HCT116 (cell line): ENCODE measurements around the gene LSM14A. TPM values are rescaled to one million over a fixed set of nuclear protein-coding genes. Genes with fewer than 3 reads are reported as not detected.

Experiments
- ATAC-seq: fragments of 200-7000 bp; cut with Tn5 transposase; 2 replicates; pipeline ENCODE4 v1.9.1; 2020; ENCODE audit warnings: mild to moderate bottlenecking, moderate library complexity
- BruUV-seq: library from RNA; stranded (reverse); fragments of 400-500 nt; replicated peaks from 2 replicates; lab custom pipeline; 2021; lab: Mats Ljungman, UMichigan
- CTCF ChIA-PET: fragments of 300-600 bp; sonication (Branson Sonifier 250); formaldehyde crosslinking; loops from one replicate; lab custom pipeline; 2021; ENCODE audit warnings: antibody characterized with exemption; lab: Charles Lee
- POLR2A ChIA-PET: fragments of 300-600, 350-600 bp; sonication (Branson Sonifier 250); formaldehyde crosslinking; loops from one replicate; lab custom pipeline; 2021; ENCODE audit warnings: antibody characterized with exemption; lab: Charles Lee
- RAD21 ChIA-PET, 2 experiments: fragments of 300-600 bp; sonication (Branson Sonifier 250); formaldehyde crosslinking; loops; one replicate each; lab custom pipeline; 2023; ENCODE audit warnings: low total read pairs in 2 of 2; ENCODE audit not compliant: uncharacterized antibody in 2 of 2, unreplicated experiment in 2 of 2, low non-redundant PET in 1 of 2; lab: Charles Lee
- DNase-seq: peaks from one replicate; pipeline ENCODE4 v3.0.0-alpha.2; 2010; ENCODE audit warnings: low read depth, low spot score
- H2AFZ ChIP-seq: fragments of 200-600 bp; shearing (Covaris generic), sonication (generic); 2 replicates; pipeline ENCODE4 v1.6.1; 2017; ENCODE audit warnings: low read depth, mixed run types, mixed read lengths, antibody characterized with exemption, low read length; ENCODE audit not compliant: poor library complexity, severe bottlenecking
- H3K27ac ChIP-seq: 2 replicates; pipeline ENCODE4 v1.5.1; 2012; ENCODE audit warnings: low read depth, low read length
- H3K27me3 ChIP-seq: fragments of 200-600 bp; sonication (generic); 2 replicates; pipeline ENCODE4 v1.6.1; 2016; ENCODE audit warnings: mixed run types, low read length, mixed read lengths; ENCODE audit not compliant: insufficient read depth
- H3K36me3 ChIP-seq, 2 experiments: fragments of 200-500 bp in 1 of 2; fragments of 200-600 bp in 1 of 2; sonication (Bioruptor generic) in 1 of 2; sonication (generic) in 1 of 2; 2 replicates each; pipeline versions ENCODE4 v1.5.1 to v1.6.1; 2014 to 2016; ENCODE audit warnings: low read length in 2 of 2, inconsistent platforms in 1 of 2, mixed read lengths in 1 of 2, mixed run types in 1 of 2; ENCODE audit not compliant: insufficient read depth in 2 of 2, control insufficient read depth in 1 of 2
- H3K4me1 ChIP-seq, 2 experiments: fragments of 200-600 bp in 1 of 2; sonication (generic) in 1 of 2; 2 replicates each; pipeline versions ENCODE4 v1.5.1 to v1.6.1; 2012 to 2017; ENCODE audit warnings: low read length in 2 of 2, inconsistent platforms in 1 of 2, mild to moderate bottlenecking in 1 of 2, mixed read lengths in 1 of 2, mixed run types in 1 of 2, moderate library complexity in 1 of 2; ENCODE audit not compliant: insufficient read depth in 2 of 2, control insufficient read depth in 1 of 2
- H3K4me2 ChIP-seq: fragments of 200-600 bp; sonication (generic); 2 replicates; pipeline ENCODE4 v1.6.1; 2017; ENCODE audit warnings: mixed run types, low read length, mixed read lengths
- H3K4me3 ChIP-seq, 2 experiments: fragments of 200-600 bp in 1 of 2; sonication (generic) in 1 of 2; replicated peaks in 1 of 2; 2 replicates each; pipeline ENCODE4 v1.5.1; 2011 to 2016; ENCODE audit warnings: low read length in 2 of 2, control low read depth in 1 of 2, low read depth in 1 of 2, mild to moderate bottlenecking in 1 of 2, mixed read lengths in 1 of 2, mixed run types in 1 of 2
- H3K79me2 ChIP-seq: fragments of 200-600 bp; sonication (generic); 2 replicates; pipeline ENCODE4 v1.6.1; 2017; ENCODE audit warnings: mild to moderate bottlenecking, mixed run types, low read length, moderate library complexity, mixed read lengths; ENCODE audit not compliant: insufficient read depth
- H3K9ac ChIP-seq: fragments of 200-600 bp; sonication (generic); 2 replicates; pipeline ENCODE4 v1.6.1; 2016; ENCODE audit warnings: low read length, mixed read lengths
- H3K9me2 ChIP-seq: fragments of 200-600 bp; sonication (generic), shearing (Covaris generic); 2 replicates; pipeline ENCODE4 v1.6.1; 2017; ENCODE audit warnings: mixed run types, mild to moderate bottlenecking, moderate library complexity; ENCODE audit not compliant: insufficient read depth
- H3K9me3 ChIP-seq, 2 experiments: fragments of 200-500 bp in 1 of 2; fragments of 200-600 bp in 1 of 2; sonication (Bioruptor generic) in 1 of 2; sonication (generic) in 1 of 2; 2 replicates each; pipeline ENCODE4 v1.6.1; 2014 to 2017; ENCODE audit warnings: low read length in 2 of 2, mixed read lengths in 2 of 2, inconsistent platforms in 1 of 2, low read depth in 1 of 2, mild to moderate bottlenecking in 1 of 2, mixed run types in 1 of 2, moderate library complexity in 1 of 2; ENCODE audit not compliant: control insufficient read depth in 1 of 2, insufficient read depth in 1 of 2
- H4K20me1 ChIP-seq: fragments of 200-600 bp; sonication (generic), shearing (Covaris generic); 2 replicates; pipeline ENCODE4 v1.6.1; 2017; ENCODE audit warnings: mixed run types, mild to moderate bottlenecking, moderate library complexity; ENCODE audit not compliant: insufficient read depth
- CEBPB ChIP-seq: IDR thresholded peaks from 2 replicates; pipeline ENCODE4 v1.6.1; 2012; ENCODE audit warnings: low read depth
- EGR1 ChIP-seq: IDR thresholded peaks from 2 replicates; pipeline ENCODE4 v1.6.1; 2012; ENCODE audit warnings: low read depth
- EZH2phosphoT487 ChIP-seq: fragments of 200-600 bp; IDR thresholded peaks from 2 replicates; pipeline ENCODE4 v1.6.1; 2018; ENCODE audit warnings: antibody characterized with exemption, borderline replicate concordance
- JUND ChIP-seq: IDR thresholded peaks from 2 replicates; pipeline ENCODE4 v1.6.1; 2012
- POLR2A ChIP-seq: IDR thresholded peaks from 2 replicates; pipeline ENCODE4 v1.7.0; 2011; ENCODE audit warnings: borderline replicate concordance; ENCODE audit not compliant: insufficient read depth, insufficient read length; ENCODE audit errors: extremely low read depth
- RAD21 ChIP-seq: IDR thresholded peaks from 2 replicates; pipeline ENCODE4 v1.6.1; 2012; ENCODE audit warnings: low read depth, mild to moderate bottlenecking
- SIN3A ChIP-seq: IDR thresholded peaks from 2 replicates; pipeline ENCODE4 v1.6.1; 2012; ENCODE audit warnings: low read depth
- SP1 ChIP-seq: IDR thresholded peaks from 2 replicates; pipeline ENCODE4 v1.6.1; 2012; ENCODE audit warnings: low read depth
- SRF ChIP-seq: IDR thresholded peaks from 2 replicates; pipeline ENCODE4 v1.6.1; 2012; ENCODE audit warnings: low read depth
- YY1 ChIP-seq: IDR thresholded peaks from 2 replicates; pipeline ENCODE4 v1.6.1; 2011; ENCODE audit warnings: low read length, low read depth, moderate library complexity, mild to moderate bottlenecking; ENCODE audit not compliant: insufficient replicate concordance; ENCODE audit errors: extremely low read depth
- ZFX ChIP-seq: fragments of 450-650 bp; IDR thresholded peaks from 2 replicates; pipeline ENCODE4 v1.6.1; 2017
- intact Hi-C: fragments of 100-400 bp; cut with micrococcal nuclease; formaldehyde crosslinking; loops from 2 replicates; pipeline ENCODE4 v1.10.0; 2022
- total RNA-seq: library from RNA; stranded (reverse); gene quantifications from one replicate; pipeline ENCODE4 v1.2.1, GENCODE V29; 2021; ENCODE audit not compliant: unreplicated experiment
- TF ChIP-seq, protein P1 (sequence below), 3 experiments: fragments of 200-600 bp in 1 of 3; sonication (generic) in 1 of 3; IDR thresholded peaks in 2 of 3; conservative IDR thresholded peaks in 1 of 3; 2 replicates each; pipeline ENCODE4 v1.5.1; 2012 to 2017; ENCODE audit warnings: low read depth in 2 of 3, low read length in 2 of 3, antibody characterized with exemption in 1 of 3, borderline replicate concordance in 1 of 3, control low read depth in 1 of 3, mild to moderate bottlenecking in 1 of 3, mixed read lengths in 1 of 3, mixed run types in 1 of 3, moderate library complexity in 1 of 3; ENCODE audit not compliant: insufficient read depth in 1 of 3

LSM14A gene
- total RNA-seq, 1 experiment from 2014 or later, result 120 TPM

- Histone ChIP-seq H3K79me2 (peaks cover 63% of the 10 kb centered on the region), H3K36me3 (peaks cover 14 to 23% of the 10 kb centered on the region in 2 experiments; a peak in 3 of 4 replicates), H3K4me3 (no peak overlapping the region), H3K27me3 (no peaks in the 10 kb centered on the region), H3K9me2 (no peaks in the 10 kb centered on the region)
- BruUV-seq, result no TSS peak
- POLR2A ChIA-PET, result no interaction called here
- CTCF ChIA-PET, result no interaction called here
- RAD21 ChIA-PET, result no interaction called here
- no peak for TF ChIP-seq RAD21
- no peak for TF ChIP-seq EZH2phosphoT487
- no peak for TF ChIP-seq SIN3A
- TF ChIP-seq EGR1, result no peak
- TF ChIP-seq, all 23 proteins: peak for 0
- H3K4me1 ChIP-seq, result peaks cover 0 to 9% of the 10 kb centered on the region in 2 experiments; a peak in 1 of 4 replicates
- no peak overlapping the region for H3K27ac ChIP-seq
- no peak overlapping the region for H3K4me2 ChIP-seq
- H3K9ac ChIP-seq, result no peak overlapping the region
- intact Hi-C loops, result no loop called here
- H4K20me1 ChIP-seq, result peaks cover 4% of the 10 kb centered on the region; the same call in 1 of the 2 replicates
- H3K9me3 ChIP-seq, result no peaks in the 10 kb centered on the region
- DNase-seq (no peak), ATAC-seq (no peak)
- no peak overlapping the region for H2AFZ ChIP-seq
Measured at GRCh38 chr19:34214040-34214439, 41.7 kb downstream of the LSM14A start.

- Histone ChIP-seq H3K4me2 (no peak overlapping the region), H3K9me3 (no peaks in the 10 kb centered on the region), H4K20me1 (peaks cover 4% of the 10 kb centered on the region; the same call in 1 of the 2 replicates), H3K36me3 (peaks cover 20 to 23% of the 10 kb centered on the region in 2 experiments), H2AFZ (no peak overlapping the region), H3K27ac (no peak overlapping the region), H3K4me1 (peaks cover 0 to 9% of the 10 kb centered on the region in 2 experiments; a peak in 1 of 4 replicates), H3K9ac (no peak overlapping the region), H3K9me2 (no peaks in the 10 kb centered on the region), H3K79me2 (peaks cover 63% of the 10 kb centered on the region), H3K27me3 (no peaks in the 10 kb centered on the region), H3K4me3 (no peak overlapping the region)
- ATAC-seq (no peak), DNase-seq (no peak)
- intact Hi-C loops, result no loop called here
- RAD21 ChIA-PET, result no interaction called here
- BruUV-seq, result no TSS peak
- no peak for TF ChIP-seq RAD21
- TF ChIP-seq SRF, result no peak
- TF ChIP-seq CEBPB, result no peak
- TF ChIP-seq JUND, result no peak
- TF ChIP-seq, protein P1, sequence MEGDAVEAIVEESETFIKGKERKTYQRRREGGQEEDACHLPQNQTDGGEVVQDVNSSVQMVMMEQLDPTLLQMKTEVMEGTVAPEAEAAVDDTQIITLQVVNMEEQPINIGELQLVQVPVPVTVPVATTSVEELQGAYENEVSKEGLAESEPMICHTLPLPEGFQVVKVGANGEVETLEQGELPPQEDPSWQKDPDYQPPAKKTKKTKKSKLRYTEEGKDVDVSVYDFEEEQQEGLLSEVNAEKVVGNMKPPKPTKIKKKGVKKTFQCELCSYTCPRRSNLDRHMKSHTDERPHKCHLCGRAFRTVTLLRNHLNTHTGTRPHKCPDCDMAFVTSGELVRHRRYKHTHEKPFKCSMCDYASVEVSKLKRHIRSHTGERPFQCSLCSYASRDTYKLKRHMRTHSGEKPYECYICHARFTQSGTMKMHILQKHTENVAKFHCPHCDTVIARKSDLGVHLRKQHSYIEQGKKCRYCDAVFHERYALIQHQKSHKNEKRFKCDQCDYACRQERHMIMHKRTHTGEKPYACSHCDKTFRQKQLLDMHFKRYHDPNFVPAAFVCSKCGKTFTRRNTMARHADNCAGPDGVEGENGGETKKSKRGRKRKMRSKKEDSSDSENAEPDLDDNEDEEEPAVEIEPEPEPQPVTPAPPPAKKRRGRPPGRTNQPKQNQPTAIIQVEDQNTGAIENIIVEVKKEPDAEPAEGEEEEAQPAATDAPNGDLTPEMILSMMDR (IDR thresholded peaks at IDR 0.05 in 2 of 3, conservative IDR thresholded peaks at IDR 0.05 in 1 of 3; ENCODE audit: borderline replicate concordance in 1 of 3, insufficient read depth in 1 of 3, low read depth in 2 of 3, low read length in 2 of 3), result no peak
- TF ChIP-seq POLR2A, result no peak
- TF ChIP-seq ZFX, result no peak
- no peak for TF ChIP-seq SP1
- TF ChIP-seq YY1, result no peak
- POLR2A ChIA-PET, result no interaction called here
- CTCF ChIA-PET, result no interaction called here
Measured at GRCh38 chr19:34215006-34215665, 42.8 kb downstream of the LSM14A start.
